Stimulated activated CD4-positive, alpha-beta T cell treated with anti-CD3 and anti-CD28 coated beads, Interleukin-2, amount 100 ng/mL, for 24 hours (primary cell): ENCODE results near the gene ANKRD9.
"Not testable (repeated sequence)": the region's sequence is repeated elsewhere in the genome, so short reads cannot be mapped to it uniquely, and the experiment has no call there.

Source experiments
- DNase-seq, 2 donors: peaks; one replicate each; pipeline ENCODE4 v3.0.0-alpha.2; 2020

ANKRD9 gene

DNA sequence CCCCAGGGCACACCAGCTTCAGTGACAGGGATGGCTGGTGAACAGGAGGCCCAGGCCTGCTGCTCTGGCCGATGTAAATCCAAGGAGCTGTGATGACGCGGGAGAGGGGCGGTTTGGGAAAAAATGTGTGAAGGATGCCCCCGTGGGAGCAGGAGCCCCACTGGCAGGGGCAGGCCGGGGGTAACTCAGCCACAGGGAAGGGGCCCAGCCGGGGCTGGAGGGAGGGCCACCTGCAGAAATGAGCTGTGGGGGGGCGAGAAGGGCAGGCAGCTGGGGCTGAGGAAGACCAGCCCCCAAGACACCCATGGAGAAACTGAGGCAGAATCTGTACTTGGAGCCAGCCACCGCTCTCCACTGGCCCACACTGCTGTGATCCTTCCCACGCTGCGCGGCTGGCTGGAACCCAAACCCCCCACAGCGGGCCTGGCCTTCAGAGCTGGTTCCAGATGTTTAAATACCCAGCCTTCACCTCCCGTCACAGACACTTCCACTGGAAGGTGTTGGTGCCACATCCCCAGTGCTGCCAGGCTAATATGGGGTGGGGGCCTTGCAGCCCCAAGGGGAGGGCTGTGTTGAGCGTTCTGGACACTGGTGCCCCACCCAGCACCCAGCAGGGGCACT is 28.5 kb upstream of the ANKRD9 start:
- no peak for DNase-seq

DNA sequence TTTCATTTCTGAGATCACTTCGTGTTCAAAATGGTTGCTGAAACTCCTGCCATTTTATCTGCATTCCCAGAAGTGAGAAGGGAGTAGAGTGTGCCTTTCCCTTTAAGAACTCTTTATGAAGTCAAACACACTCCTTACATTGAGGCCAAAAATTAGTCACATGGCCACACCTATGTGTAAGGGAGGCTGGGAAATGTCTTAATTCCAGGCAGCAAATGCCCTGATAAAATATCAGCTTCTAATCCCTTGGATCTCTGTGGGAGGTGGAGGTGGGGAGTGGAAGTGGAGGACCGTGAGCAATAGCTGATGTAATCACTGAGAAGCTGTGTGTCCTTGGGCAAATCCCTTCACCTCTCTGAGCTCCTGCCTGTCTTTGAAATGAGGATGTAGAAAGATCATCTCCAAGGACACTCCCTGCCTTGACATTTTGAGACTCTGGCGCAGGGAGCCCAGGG is 22.7 kb upstream of the ANKRD9 start:
- DNase-seq: no peak

DNA sequence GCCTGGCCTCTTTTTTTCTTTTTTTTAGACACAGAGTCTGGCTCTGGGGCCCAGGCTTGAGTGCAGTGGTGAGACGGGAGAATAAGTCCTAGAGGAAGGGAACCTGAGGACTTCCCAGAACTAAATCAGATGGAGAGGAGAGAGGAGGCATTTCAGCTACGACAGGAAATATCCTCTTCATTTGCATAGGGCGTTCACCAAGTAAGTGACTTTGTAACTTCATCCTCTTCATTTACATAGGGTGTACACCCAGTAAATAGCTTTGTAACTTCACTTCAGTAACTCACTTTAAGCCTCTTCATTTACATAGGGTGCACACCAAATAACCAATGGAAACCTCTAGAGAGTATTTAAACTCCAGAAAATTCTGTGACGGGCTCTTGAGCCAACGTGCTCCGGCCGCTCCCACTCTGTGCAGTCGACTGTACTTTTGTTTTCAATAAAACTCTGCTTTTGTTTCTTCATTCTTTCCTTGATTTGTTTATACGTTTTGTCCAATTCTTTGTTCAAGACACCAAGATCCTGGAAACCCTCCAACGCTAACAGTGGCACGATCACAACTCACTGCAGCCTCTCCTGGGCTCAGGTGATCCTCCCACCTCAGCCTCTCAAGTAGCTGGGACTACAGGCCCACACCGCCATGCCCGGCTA is 21.4 kb upstream of the ANKRD9 start:
- DNase-seq: no peak

DNA sequence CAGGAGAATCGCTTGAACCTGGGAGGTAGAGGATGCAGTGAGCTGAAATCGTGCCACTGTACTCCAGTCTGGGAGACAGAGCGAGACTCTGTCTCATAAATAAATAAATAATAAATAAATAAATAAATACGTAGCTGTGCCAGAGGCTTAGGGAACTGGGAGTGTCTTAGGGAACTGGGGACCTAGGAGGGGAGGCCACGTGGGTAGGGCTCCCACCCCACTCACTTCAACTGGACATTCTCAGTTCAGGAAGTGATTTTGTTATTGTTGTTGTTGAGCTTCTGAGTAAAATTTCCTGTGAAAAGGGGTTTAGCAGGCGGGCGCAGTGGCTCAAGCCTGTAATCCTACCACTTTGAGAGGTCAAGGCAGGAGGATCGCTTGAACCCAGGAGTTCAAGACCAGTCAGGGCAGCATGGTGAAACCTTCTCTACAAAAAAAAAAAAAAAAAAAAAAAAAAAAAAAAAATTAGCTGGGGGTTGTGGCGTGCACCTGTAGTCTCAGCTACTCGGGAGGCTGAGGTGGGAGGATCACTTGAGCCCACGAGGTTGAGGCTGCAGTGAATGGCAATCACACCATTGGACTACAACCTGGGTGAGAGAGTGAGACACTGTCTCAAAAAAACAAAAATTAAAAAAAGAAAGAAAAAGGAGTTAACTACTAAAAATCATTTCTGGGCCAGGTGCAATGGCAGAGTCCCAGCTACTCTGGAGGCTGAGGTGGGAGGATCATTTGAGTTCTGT is 19.0 kb upstream of the ANKRD9 start:
- DNase-seq: no peak

DNA sequence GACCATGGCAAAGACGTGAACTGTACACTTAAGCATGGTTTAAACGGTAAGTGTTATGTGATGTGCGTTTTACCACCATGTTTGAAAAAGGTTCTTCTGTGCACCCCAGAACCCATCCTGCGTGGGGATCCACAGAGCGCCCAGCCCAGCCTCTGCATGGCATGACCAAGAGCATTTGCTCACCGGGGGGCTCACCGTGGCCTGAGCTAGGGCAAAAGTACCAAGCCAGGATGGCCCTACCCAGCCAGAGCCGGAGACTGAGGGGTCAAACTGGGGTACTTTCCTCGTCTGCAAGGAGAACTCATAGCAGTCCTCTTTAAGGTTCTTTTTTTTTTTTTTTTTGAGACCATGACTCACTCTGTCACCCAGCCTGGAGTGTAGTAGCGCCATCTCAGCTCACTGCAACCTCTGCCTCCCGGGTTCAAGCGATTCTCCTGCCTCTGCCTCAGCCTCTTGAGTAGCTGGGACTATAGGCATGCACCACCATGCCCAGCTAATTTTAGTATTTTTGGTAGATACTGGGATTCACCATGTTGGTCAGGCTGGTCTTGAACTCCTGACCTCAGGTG is 16.4 kb upstream of the ANKRD9 start:
- DNase-seq: no peak

DNA sequence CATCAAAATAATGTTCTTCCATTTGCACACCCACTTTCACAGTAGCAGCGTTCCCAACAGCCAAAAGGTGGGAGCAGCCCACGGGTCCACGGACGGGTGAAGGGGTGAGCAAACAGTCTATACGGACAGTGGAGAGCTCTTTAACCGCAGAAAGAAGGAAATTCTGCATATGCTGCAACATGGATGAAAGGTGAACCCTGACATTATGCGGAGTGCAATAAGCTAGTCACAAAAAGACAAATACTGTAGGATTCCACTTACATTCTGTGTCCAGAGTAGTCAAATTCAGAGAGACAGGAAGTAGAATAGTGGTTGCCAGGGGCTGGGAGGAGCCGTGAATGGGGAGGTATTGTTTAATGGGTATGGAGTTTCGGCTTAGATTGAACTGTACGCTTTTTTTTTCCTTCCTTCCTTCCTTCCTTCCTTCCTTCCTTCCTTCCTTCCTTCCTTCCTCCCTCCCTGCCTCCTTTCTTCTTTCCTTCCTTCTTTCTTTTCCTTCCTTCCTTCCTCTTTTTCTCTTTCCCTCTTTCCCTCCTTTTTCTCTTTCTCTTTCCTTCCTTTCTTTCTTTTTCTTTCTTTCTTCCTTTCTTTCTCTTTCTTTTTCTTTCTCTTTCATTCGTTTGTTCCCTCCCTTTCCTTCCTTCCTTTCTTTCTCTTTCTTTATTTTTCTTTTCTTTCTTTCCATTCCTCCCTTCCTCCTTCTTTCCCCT is 15.8 kb upstream of the ANKRD9 start:
- no peak for DNase-seq

DNA sequence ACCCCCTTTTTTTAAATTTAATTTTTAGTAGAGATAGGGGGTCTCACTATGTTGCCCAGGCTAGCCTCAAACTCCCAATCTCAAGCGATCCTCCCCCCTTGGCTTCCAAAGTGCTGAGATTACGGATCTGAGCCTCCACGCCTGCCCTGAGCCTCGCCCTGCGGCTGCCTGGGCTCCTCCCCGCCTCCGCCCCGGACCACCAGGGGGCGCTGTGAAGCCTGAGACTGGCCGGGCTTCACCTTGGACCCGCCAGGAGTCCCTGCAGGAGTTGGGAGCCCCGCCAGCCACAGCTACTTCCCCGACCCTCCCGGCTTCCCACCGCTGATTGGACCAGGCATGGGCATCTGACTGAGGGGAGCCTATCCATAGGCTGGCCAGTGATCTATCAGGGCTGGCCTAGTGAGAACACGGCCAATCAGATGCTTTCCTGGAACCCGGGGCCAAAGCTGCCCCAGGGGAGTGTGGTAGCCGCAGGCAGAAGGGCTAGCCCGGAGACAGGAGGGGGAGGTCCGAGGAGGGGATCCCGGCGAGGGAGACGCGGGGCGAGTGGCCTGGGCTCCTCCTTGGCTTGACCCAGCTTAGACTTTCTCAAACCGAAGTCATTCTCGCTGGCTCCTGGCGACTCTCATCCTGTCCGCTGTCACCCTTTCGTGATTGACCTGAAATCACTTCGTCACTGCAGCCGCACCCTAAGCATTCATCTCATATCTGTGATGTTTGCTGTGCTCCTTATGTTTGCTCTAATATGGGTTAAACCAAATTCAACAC is 15.1 kb upstream of the ANKRD9 start:
- DNase-seq: peak; percentile 96 to 99

DNA sequence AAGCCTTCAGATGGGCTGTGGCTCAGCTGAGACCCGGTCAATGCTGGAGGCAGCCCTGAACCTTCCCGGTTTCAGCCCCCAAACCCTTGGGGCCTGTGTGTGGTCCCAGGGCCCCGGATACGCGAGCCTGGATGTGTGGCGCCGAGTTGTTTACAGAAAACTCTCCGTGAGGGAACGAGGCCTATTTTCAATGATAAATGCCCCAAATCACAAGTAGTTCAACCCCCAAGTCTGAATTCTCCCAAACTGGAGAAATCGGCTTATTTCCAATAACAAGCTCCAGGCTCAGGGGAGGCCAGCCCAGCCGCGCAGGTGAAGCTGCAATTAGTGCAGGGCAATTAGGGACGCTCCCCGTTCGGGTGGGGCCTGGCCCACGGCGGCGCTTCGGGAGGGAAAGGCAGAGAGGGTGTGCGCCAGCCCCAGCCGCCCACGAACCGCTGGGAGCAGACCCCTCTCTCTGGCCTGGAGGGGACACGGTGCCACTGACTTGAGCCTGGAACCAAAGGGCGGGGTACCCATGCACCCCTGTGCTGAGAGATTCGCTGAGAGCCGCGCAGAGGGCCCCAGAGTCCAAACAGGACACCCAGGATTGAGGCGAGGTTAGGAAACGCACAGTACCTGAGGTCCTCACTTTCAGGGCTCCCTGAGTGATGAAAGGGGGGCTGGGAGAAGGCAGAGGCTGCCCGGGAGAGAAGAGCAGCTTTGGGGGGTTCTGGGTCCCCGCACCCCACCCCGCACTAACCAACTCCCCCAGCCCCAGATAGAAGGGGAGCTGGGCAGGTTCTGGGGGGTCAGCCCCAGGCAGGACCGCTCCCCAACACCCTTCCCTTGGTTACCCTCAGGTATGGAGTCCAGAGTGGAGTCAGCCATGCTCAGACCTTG is 14.2 kb upstream of the ANKRD9 start:
- no peak for DNase-seq

DNA sequence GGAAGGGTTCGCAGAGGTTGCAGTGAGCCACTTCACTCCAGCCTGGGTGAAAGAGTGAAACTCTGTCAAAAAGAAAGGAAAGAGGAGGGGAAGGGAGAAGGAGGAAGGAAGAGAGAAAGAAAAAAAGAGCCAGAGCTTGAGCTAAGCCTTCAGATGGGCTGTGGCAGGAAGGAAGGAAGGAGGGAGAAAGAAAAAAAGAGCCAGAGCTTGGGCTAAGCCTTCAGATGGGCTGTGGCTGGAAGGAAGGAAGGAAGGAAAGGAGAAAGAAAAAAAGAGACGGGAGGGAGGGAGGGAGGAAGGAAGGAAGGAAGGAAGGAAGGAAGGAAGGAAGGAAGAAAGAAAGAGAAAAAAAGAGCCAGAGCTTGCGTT is 13.6 kb upstream of the ANKRD9 start:
- no peak for DNase-seq

DNA sequence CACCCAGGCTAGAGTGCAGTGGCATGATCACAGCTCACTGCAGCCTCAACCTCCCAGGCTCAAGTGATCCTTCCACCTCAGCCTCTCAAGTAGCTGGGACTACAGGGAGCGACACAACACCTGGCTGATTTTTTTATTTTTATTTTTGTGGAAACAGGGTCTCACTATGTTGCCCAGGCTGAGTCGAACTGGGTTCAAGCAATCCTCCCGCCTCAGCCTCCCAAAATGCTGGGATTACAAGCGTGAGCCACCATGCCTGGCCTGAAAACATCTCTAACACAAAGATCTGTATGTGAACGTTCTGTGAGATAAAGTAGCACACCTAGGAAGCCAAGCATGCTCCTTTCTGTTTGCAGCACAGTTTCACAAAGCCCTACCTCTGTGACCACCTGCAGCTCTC is 10.1 kb upstream of the ANKRD9 start:
- DNase-seq: not testable (repeated sequence)

DNA sequence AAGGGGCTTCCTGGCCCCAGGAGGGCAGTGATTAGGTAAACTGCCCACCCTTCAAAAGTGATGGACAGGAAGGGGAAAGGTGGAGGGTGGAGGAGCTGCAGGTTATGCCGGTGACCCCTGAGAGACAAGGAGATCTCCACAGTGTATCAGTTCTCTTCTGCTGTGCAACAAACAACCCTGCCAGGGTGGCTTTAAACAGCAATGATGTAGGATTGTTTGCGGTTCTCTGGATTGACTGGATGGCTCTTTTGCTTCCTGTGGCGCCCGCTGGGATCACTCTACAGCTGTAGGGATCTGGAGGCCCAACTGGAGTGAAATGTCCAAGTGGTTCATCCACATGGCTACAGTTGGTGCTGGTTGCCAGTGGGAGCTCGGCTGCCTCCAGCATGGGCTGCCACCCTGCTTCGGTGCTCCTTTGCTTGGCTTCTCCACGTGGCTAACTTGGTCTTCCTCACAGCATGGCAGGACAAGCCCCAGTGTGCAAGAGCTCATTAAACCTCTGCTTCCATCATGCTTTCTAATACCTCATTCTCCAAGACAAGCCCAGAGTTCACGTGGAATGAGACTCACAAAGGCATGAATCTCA is 8.6 kb upstream of the ANKRD9 start:
- DNase-seq: no peak

DNA sequence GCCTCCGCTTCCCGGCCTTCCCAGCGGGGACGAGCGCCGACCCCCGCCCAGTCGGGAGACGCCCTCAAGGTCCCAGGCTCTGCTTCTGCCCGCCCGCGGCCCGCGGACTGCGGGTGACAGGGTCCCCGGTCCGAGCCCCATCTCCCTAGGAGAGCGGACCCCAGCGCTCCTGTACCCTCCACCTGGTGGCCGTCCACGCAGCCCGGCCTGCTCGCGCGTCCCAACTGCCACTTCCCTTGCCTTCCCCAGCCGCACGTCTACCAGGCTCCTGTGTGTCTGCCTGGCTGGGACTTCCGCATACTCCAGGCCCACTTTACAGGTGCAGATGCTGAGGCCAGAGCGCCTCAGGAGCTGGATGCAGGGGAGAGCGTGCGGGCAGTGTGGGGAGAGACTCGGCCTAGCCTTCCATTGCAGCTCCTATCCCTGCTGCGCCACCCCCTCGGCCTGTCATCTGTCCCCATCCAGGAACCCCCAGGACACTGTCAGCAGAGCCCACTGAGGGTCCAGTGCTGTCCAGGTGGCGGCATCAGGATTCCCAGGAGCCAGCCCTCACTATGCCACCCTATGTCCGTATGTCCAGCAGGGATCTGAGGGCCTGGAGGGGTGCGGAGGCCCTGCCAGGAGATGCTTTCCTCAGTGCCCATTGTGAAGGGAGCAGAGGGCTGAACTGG is 8.0 kb upstream of the ANKRD9 start:
- DNase-seq: no peak

DNA sequence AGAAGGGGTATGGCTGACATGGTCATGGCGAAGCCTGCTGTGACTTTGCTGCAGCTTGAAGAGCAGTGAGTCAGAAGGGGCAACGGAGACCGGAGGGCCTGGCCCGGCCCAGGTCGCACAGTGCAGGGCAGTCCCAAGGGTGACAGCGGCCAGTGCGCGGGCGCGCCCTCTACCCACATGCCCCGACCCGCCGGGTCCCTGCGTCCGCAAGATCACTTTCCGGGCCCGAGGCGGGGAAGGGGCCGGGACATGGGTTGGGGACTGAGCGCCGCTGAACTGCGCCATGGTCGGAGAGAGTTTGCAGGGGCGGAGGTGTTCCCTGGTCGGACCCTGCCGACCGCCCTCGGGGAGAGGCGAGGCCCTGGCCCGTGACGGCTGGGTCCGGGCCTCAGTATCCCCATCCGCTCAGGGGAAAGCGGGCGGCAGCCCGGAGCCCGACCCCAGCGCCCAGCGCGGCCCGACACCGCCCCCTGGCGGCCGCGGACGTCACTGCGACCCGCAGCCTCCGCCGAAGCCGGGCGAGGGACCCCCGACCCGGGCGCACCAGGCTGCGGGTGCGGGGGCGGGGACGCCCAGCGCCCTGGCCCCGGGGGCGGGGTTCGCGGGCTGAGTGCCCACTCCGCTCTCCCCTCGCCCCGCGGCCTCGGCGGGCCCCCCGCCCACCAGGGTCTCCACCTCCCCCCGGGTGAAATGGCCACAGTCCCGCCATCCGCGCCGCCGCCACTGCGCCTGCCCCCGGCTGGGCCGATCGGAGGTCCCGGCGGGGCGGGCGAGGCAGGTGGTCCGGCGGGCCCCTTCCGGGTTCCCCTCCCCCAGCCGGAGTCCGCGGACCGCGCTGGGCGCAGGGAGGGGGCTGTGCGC is 7.2 kb upstream of the ANKRD9 start:
- peak; percentile 70 to 75 for DNase-seq

DNA sequence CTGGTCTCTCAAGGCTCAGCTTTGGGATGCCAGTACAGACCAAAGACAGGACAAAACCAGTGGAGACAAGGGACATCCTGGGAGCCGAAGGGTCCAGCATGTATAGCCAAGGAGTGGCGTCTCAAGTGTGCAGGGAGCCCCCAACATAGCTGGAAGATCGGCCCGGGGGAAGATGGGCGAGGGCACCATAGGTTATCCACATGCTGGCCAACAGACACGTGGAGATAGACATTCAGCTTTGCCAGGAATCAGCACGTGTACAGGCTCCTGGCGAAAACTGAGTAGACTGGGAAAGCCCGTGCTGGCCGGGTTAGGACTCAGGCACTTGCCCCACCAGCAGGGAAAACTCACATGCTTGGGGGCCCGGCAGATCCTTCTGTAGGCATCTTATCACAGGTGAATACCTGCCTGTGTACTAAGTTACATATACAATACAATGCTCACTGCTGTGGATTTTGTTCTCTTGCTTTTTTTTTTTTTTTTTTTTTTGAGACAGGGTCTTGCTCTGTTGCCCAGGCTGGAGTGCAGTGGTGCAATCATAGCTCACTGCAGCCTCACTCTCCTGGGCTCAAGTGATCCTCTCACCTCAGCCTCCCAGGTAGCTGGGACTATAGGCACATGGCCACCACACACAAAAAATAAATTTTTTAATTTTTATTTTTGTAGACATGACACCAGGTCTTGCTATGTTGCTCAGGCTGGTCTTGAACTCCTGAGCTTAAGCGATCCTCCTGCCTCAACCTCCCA is 5.6 kb upstream of the ANKRD9 start:
- no peak for DNase-seq

DNA sequence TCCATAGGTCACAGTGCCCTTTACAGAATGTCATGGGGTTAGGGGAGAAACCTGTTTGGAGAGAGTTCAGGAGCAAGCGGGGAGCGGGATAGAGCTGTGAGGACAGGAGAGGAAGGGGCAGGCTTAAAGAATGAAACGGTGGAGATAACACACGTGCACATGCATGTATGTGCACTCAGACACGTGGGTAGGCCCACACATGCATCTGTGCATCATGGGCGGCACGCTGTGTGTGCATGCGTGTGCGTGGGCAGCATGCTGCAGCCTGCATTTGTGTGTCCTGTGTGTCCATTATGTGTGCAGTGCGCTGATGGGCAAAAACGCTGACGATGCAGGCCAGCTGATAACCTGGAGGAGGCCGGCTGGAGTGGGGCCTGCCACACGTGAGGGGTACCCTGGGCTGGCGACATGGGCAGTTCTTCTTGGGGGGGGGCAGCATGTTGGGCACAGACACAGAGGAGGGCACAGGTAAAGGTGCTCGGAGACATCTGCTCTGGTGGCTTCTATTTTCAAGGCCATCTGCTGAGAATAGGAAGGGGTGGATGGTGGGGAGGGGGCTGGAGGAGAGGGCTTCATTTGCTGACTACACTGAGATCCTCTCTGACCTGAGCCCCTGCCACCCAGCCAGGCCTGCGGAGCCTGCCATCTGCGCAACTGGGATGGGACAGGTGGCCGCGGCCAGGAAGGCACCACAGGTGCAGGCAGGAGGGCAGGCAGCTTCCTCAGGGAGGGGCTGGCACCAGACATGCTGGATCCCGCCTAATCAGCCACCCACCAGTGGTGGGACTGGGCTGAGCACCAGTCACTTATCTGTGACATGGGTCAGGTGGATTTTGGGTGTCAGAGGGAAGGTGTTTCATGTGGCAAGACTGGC is 4.6 kb upstream of the ANKRD9 start:
- DNase-seq: no peak

DNA sequence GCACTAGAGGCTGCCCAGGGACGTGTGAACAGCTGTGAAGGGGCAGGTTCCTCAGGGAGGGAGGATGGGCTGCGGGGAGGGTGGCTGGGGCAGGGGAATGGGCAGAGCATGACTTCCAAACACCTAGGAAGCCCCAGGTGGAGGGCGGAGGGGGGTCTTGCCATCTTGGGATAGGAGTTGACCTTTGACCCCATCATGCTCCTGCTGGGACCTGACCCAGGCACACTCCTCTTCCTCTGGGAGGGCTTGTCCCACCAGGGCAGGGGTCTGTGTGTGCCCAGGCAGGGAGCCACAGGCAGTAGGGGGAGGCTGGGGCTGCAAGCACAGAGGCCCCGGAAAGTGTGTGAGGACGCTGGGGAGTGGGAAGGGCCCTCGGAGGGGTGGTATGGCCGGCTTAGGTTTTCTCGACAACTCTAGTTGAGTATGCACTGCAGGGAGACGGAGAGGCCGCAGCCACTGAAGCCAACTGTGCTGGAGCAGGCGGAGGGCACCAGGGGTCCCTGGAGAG is 3.3 kb upstream of the ANKRD9 start:
- no peak for DNase-seq

DNA sequence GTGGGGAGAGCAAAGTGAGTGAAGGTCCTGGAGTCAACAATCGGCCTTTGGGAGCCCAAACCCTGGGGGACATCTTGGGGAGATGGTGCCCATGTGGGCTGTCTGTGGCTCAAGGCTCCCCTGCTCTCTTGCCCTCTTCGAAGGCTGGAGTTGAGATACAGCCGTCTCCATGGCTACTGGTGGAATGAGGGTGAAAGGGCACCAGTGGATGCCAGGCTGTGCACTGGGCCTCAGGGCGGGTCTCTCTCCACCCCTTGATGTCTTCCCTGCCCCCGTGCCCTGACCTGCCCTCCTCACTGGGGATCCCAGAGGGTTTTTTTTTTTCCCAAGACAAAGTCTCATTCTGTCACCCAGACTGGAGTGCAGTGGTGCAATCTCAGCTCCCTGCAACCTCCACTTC is 2.0 kb upstream of the ANKRD9 start:
- DNase-seq: no peak
